Endothelial cell of umbilical vein (primary cell): Measurements from ENCODE around the gene TYW3. TPM values are rescaled to one million over a fixed set of nuclear protein-coding genes. Genes with fewer than 3 reads are reported as not detected.

Source experiments
- BruUV-seq: library from RNA; stranded (reverse); fragments of 400-500 nt; replicated peaks from 2 replicates; lab custom pipeline; 2021; lab: Mats Ljungman, UMichigan
- CTCF ChIA-PET: fragments of 300-600, 350-600 bp; sonication (Branson Sonifier 250); formaldehyde crosslinking; loops from one replicate; lab custom pipeline; 2021; ENCODE audit warnings: antibody characterized with exemption, inconsistent platforms; lab: Charles Lee
- POLR2A ChIA-PET: fragments of 300-600, 350-600 bp; sonication (Branson Sonifier 250); formaldehyde crosslinking; loops from one replicate; lab custom pipeline; 2021; ENCODE audit warnings: antibody characterized with exemption, inconsistent platforms; lab: Charles Lee
- DNase-seq: peaks from one replicate; pipeline ENCODE4 v3.0.0-alpha.2; 2011; ENCODE audit warnings: low read depth, low spot score
- FAIRE-seq: peaks from 2 replicates; lab custom pipeline; 2011; peaks lifted over from hg19 to GRCh38; lab: Jason Lieb, UNC
- H2AFZ ChIP-seq: 2 replicates; pipeline ENCODE4 v1.6.0; 2012; ENCODE audit warnings: low read depth, low read length, control low read depth, inconsistent platforms
- H3K27ac ChIP-seq: 2 replicates; pipeline ENCODE4 v1.5.1; 2011; ENCODE audit warnings: low read depth, mild to moderate bottlenecking, control low read depth, low read length, moderate library complexity; ENCODE audit not compliant: insufficient read depth
- H3K27me3 ChIP-seq, 2 experiments: 2 replicates each; pipeline versions ENCODE4 v1.6.0 to v1.6.1; 2011; ENCODE audit warnings: low read length in 2 of 2, mixed read lengths in 1 of 2; ENCODE audit not compliant: control insufficient read depth in 2 of 2, insufficient read depth in 2 of 2
- H3K36me3 ChIP-seq, 2 experiments: 2 replicates in 1 of 2; 3 replicates in 1 of 2; pipeline ENCODE4 v1.5.1; 2011; ENCODE audit warnings: low read length in 2 of 2, mild to moderate bottlenecking in 1 of 2, moderate library complexity in 1 of 2; ENCODE audit not compliant: control insufficient read depth in 2 of 2, insufficient read depth in 2 of 2; ENCODE audit errors: extremely low read depth in 1 of 2
- H3K4me1 ChIP-seq: 3 replicates; pipeline ENCODE4 v1.5.1; 2011; ENCODE audit warnings: mild to moderate bottlenecking, low read length; ENCODE audit not compliant: control insufficient read depth, insufficient read depth; ENCODE audit errors: extremely low read depth
- H3K4me2 ChIP-seq: 2 replicates; pipeline ENCODE4 v1.6.1; 2011; ENCODE audit warnings: low read length, control low read depth, mixed read lengths; ENCODE audit not compliant: insufficient read depth
- H3K4me3 ChIP-seq, 3 experiments: fragments of 200-600 bp in 1 of 3; sonication (generic), shearing (Covaris generic) in 1 of 3; replicated peaks in 1 of 3; 2 replicates each; pipeline ENCODE4 v1.5.1; 2011 to 2016; ENCODE audit warnings: control low read depth in 3 of 3, low read length in 3 of 3, mild to moderate bottlenecking in 2 of 3, inconsistent platforms in 1 of 3, low read depth in 1 of 3, moderate library complexity in 1 of 3; ENCODE audit not compliant: insufficient read depth in 1 of 3
- H3K79me2 ChIP-seq: 2 replicates; pipeline ENCODE4 v1.6.0; 2012; ENCODE audit warnings: low read length, inconsistent platforms; ENCODE audit not compliant: control insufficient read depth, insufficient read depth
- H3K9ac ChIP-seq: replicated peaks from 2 replicates; pipeline ENCODE3; 2011; ENCODE audit warnings: low read length, control low read depth; ENCODE audit not compliant: insufficient read depth; ENCODE audit errors: extremely low read depth
- H3K9me1 ChIP-seq: replicated peaks from 3 replicates; pipeline ENCODE4 v1.6.0; 2011; ENCODE audit warnings: mild to moderate bottlenecking, low read length; ENCODE audit not compliant: control insufficient read depth, insufficient read depth; ENCODE audit errors: extremely low read depth
- H3K9me3 ChIP-seq: replicated peaks from 2 replicates; pipeline ENCODE4 v1.5.1; 2012; ENCODE audit warnings: low read length, inconsistent platforms; ENCODE audit not compliant: control insufficient read depth, insufficient read depth
- H4K20me1 ChIP-seq: replicated peaks from 2 replicates; pipeline ENCODE3; 2011; ENCODE audit warnings: mild to moderate bottlenecking, low read length; ENCODE audit not compliant: control insufficient read depth, insufficient read depth; ENCODE audit errors: extremely low read depth
- CTCF ChIP-seq, 2 donors: IDR thresholded peaks; 1 replicate in 1 of 2; 2 replicates in 1 of 2; pipeline ENCODE4 v1.5.1; 2011; ENCODE audit warnings: low read length in 2 of 2, mild to moderate bottlenecking in 2 of 2, moderate library complexity in 2 of 2, control low read depth in 1 of 2, inconsistent platforms in 1 of 2, low read depth in 1 of 2; ENCODE audit not compliant: insufficient read depth in 1 of 2; ENCODE audit errors: extremely low read depth in 1 of 2
- EZH2 ChIP-seq: IDR thresholded peaks from 2 replicates; pipeline ENCODE4 v1.6.1; 2012; ENCODE audit warnings: borderline replicate concordance, low read depth, mild to moderate bottlenecking, moderate library complexity, low read length, inconsistent platforms; ENCODE audit not compliant: severe bottlenecking
- FOS ChIP-seq: IDR thresholded peaks from 2 replicates; pipeline ENCODE4 v1.6.1; 2011; ENCODE audit warnings: mild to moderate bottlenecking, low read length, moderate library complexity, borderline replicate concordance; ENCODE audit not compliant: insufficient read depth
- GATA2 ChIP-seq: IDR thresholded peaks from 2 replicates; pipeline ENCODE4 v1.7.0; 2011; ENCODE audit warnings: low read depth, mild to moderate bottlenecking, moderate library complexity, mixed read lengths, low read length; ENCODE audit not compliant: insufficient read length, insufficient read depth
- JUN ChIP-seq: IDR thresholded peaks from 2 replicates; pipeline ENCODE4 v1.6.1; 2011; ENCODE audit warnings: borderline replicate concordance, low read depth; ENCODE audit not compliant: insufficient read length, insufficient read depth
- MYC ChIP-seq: IDR thresholded peaks from one replicate; pipeline ENCODE4 v1.6.1; 2011; ENCODE audit warnings: mild to moderate bottlenecking, low read depth, low read length
- POLR2A ChIP-seq: IDR thresholded peaks from 2 replicates; pipeline ENCODE4 v1.6.1; 2012; ENCODE audit warnings: low read depth, mild to moderate bottlenecking, control low read depth, low read length
- POLR2AphosphoS5 ChIP-seq: IDR thresholded peaks from 2 replicates; pipeline ENCODE4 v1.6.1; 2012; ENCODE audit warnings: low read depth, mild to moderate bottlenecking, control low read depth, low read length, moderate library complexity; ENCODE audit not compliant: insufficient read depth
- dilution Hi-C: fragments of 300-500 bp; cut with MboI; formaldehyde crosslinking; loops from one replicate; pipeline ENCODE4 v1.15.0; 2019; ENCODE audit warnings: low sequenced_read_pairs; ENCODE audit not compliant: extremely low pct_ligation_motif_present
- intact Hi-C: fragments of 100-400 bp; cut with micrococcal nuclease; formaldehyde crosslinking; loops from one replicate; pipeline ENCODE4 v1.10.0; 2022
- polyA plus RNA-seq, 4 experiments: library from polyadenylated mRNA; depleted of rRNA in 3 of 4; stranded (reverse) in 3 of 4; unstranded in 1 of 4; fragments of >200 nt; gene quantifications; 2 replicates each; pipeline versions ENCODE4 v1.2.1 to v1.2.3, GENCODE V29; 2011 to 2012; ENCODE audit warnings: missing spikeins in 1 of 4
- total RNA-seq: library from RNA; stranded (reverse); gene quantifications from 2 replicates; pipeline ENCODE4 v1.2.3, GENCODE V29; 2021
- TF ChIP-seq, protein P1 (sequence below): IDR thresholded peaks from 2 replicates; pipeline ENCODE4 v1.6.1; 2011; ENCODE audit not compliant: insufficient read depth, insufficient read length

The TYW3 gene
- total and polyA plus RNA-seq, 2 donors (not counting 3 experiments of a cell fraction or from before 2014, with no cell fraction given): 8.5 to 22.8 TPM

- ChIA-PET POLR2A (no interaction called here), CTCF (interaction anchor here (1.0 to 4.6 kb wide), 3 partner anchors 9 to 14 kb away, joined by 3 to 35 read pairs (median 4); no protein-coding TSS in a partner anchor)
- H3K9me1 ChIP-seq: no peaks in the 10 kb centered on the region
- FAIRE-seq (no peak), DNase-seq (no peak)
- H3K4me1 ChIP-seq: no peaks in the 10 kb centered on the region
- dilution Hi-C loops: no loop called here
- no peaks in the 10 kb centered on the region for H3K27me3 ChIP-seq
- BruUV-seq: no TSS peak
- TF ChIP-seq EZH2: no peak
- TF ChIP-seq CTCF (IDR thresholded peaks at IDR 0.05; ENCODE audit: extremely low read depth in 1 of 2, insufficient read depth in 1 of 2, low read depth in 1 of 2, low read length in 2 of 2): no peak
- TF ChIP-seq FOS: no peak
- TF ChIP-seq, protein P1, sequence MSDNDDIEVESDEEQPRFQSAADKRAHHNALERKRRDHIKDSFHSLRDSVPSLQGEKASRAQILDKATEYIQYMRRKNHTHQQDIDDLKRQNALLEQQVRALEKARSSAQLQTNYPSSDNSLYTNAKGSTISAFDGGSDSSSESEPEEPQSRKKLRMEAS: no peak
- no peak for TF ChIP-seq MYC
- TF ChIP-seq POLR2AphosphoS5: no peak
- no peak for TF ChIP-seq POLR2A
- TF ChIP-seq JUN: no peak
- TF ChIP-seq GATA2: no peak
- no peak overlapping the region for H3K9ac ChIP-seq
- H2AFZ ChIP-seq: no peak overlapping the region
- no peaks in the 10 kb centered on the region for H4K20me1 ChIP-seq
- no peak overlapping the region for H3K27ac ChIP-seq
- no peaks in the 10 kb centered on the region for H3K79me2 ChIP-seq
- intact Hi-C loops: no loop called here
- H3K4me3 ChIP-seq: no peak overlapping the region
- H3K9me3 ChIP-seq: no peaks in the 10 kb centered on the region
- H3K4me2 ChIP-seq: no peak overlapping the region
- peaks cover 0 to 2% of the 10 kb centered on the region in 2 experiments for H3K36me3 ChIP-seq
These were observed 29.4 kb upstream of the TYW3 start for GRCh38 chr1:74703386-74704182.
